K562 (cell line): ENCODE data around the gene CECR2. TPM values are rescaled to one million over a fixed set of nuclear protein-coding genes. Genes with fewer than 3 reads are reported as not detected.

Source experiments
- ATAC-seq: fragments of 200-7000 bp; cut with Tn5 transposase; 3 replicates; pipeline ENCODE4 v1.9.1; 2020; ENCODE audit warnings: moderate library complexity
- BruUV-seq: library from RNA; stranded (reverse); fragments of 400-500 nt; replicated peaks from 2 replicates; lab custom pipeline; 2021; lab: Mats Ljungman, UMichigan
- CTCF ChIA-PET: fragments of 300-600 bp; formaldehyde crosslinking; extraction: SDS; loops from one replicate; lab custom pipeline; 2021; ENCODE audit warnings: low intra/inter-chr PET ratio; lab: Yijun Ruan, JAX
- POLR2A ChIA-PET: fragments of 300-600, 350-650 bp; sonication (Branson Sonifier 250); formaldehyde crosslinking; extraction: SDS; loops from one replicate; lab custom pipeline; 2021; ENCODE audit warnings: antibody characterized with exemption, inconsistent platforms; lab: Yijun Ruan, JAX
- DNase-seq, 4 experiments: peaks; one replicate each; pipeline versions ENCODE4 v3.0.0 to v3.0.0-alpha.2; 2011 to 2018; ENCODE audit warnings: low spot score in 3 of 4, mixed read lengths in 3 of 4; ENCODE audit errors: extremely low read depth in 1 of 4
- FAIRE-seq: peaks from 2 replicates; lab custom pipeline; 2011; peaks lifted over from hg19 to GRCh38; lab: Jason Lieb, UNC
- H2AFZ ChIP-seq: 2 replicates; pipeline ENCODE4 v1.6.0; 2011; ENCODE audit warnings: low read depth, low read length, control low read depth, inconsistent platforms
- H3K27ac ChIP-seq: fragments of 200-600 bp; 3 replicates; pipeline ENCODE4 v1.8.0; 2011; ENCODE audit warnings: low read depth, mild to moderate bottlenecking, control low read depth, inconsistent platforms, low read length, moderate library complexity, mixed read lengths; ENCODE audit errors: extremely low read depth
- H3K27me3 ChIP-seq, 2 experiments: fragments of 300-600 bp in 1 of 2; 2 replicates in 1 of 2; 3 replicates in 1 of 2; pipeline versions ENCODE4 v1.6.0 to v1.8.0; 2011; ENCODE audit warnings: inconsistent platforms in 2 of 2, low read length in 2 of 2, mild to moderate bottlenecking in 1 of 2, mixed read lengths in 1 of 2, moderate library complexity in 1 of 2; ENCODE audit not compliant: control insufficient read depth in 2 of 2, insufficient read depth in 2 of 2
- H3K36me3 ChIP-seq: fragments of 300-600 bp; 3 replicates; pipeline ENCODE4 v1.8.0; 2011; ENCODE audit warnings: mild to moderate bottlenecking, low read length, inconsistent platforms; ENCODE audit not compliant: control insufficient read depth, insufficient read depth
- H3K4me1 ChIP-seq, 2 experiments: fragments of 200-600 bp in 1 of 2; replicated peaks in 1 of 2; 2 replicates in 1 of 2; 3 replicates in 1 of 2; pipeline versions ENCODE4 v1.5.1 to v1.8.0; 2011; ENCODE audit warnings: inconsistent platforms in 2 of 2, low read length in 2 of 2, mild to moderate bottlenecking in 1 of 2, mixed read lengths in 1 of 2, moderate library complexity in 1 of 2; ENCODE audit not compliant: control insufficient read depth in 2 of 2, insufficient read depth in 2 of 2
- H3K4me2 ChIP-seq: 2 replicates; pipeline ENCODE4 v1.6.1; 2011; ENCODE audit warnings: low read length, control low read depth, inconsistent platforms, mixed read lengths; ENCODE audit not compliant: insufficient read depth
- H3K4me3 ChIP-seq: fragments of 200-600 bp; sonication (generic), shearing (Covaris generic); 2 replicates; pipeline ENCODE4 v1.5.1; 2016; ENCODE audit warnings: control low read depth, inconsistent platforms
- H3K79me2 ChIP-seq: fragments of 200-600 bp; 3 replicates; pipeline ENCODE4 v1.8.0; 2011; ENCODE audit warnings: low read length, inconsistent platforms; ENCODE audit not compliant: control insufficient read depth, insufficient read depth
- H3K9ac ChIP-seq, 2 experiments: 2 replicates each; pipeline versions ENCODE4 v1.6.0 to v1.6.1; 2011; ENCODE audit warnings: low read depth in 2 of 2, low read length in 2 of 2, control low read depth in 1 of 2, inconsistent platforms in 1 of 2, mild to moderate bottlenecking in 1 of 2, mixed read lengths in 1 of 2; ENCODE audit not compliant: insufficient read depth in 1 of 2
- H3K9me1 ChIP-seq: one replicate; pipeline ENCODE4 v1.6.0; 2011; ENCODE audit warnings: inconsistent platforms, mild to moderate bottlenecking, low read length, moderate library complexity; ENCODE audit not compliant: control insufficient read depth, insufficient read depth
- H3K9me3 ChIP-seq: replicated peaks from 2 replicates; pipeline ENCODE4 v1.5.1; 2011; ENCODE audit warnings: low read depth, low read length, inconsistent platforms; ENCODE audit not compliant: control insufficient read depth, insufficient read depth
- H4K20me1 ChIP-seq: replicated peaks from 2 replicates; pipeline ENCODE4 v1.6.1; 2011; ENCODE audit warnings: low read length, inconsistent platforms, mixed read lengths; ENCODE audit not compliant: control insufficient read depth, insufficient read depth
- CGGBP1 ChIP-seq: fragments of 250-450 bp; sonication (Bioruptor Pico); IDR thresholded peaks from 2 replicates; pipeline ENCODE4 v1.9.0; 2021; ENCODE audit warnings: mild to moderate bottlenecking
- FOXJ3 ChIP-seq: sonication (generic); formaldehyde crosslinking; IDR thresholded peaks from 2 replicates; pipeline ENCODE4 v1.4.0; 2020; ENCODE audit warnings: mild to moderate bottlenecking, missing genetic modification reagents
- FOXP1 ChIP-seq: sonication (generic); formaldehyde crosslinking; IDR thresholded peaks from 2 replicates; pipeline ENCODE4 v1.8.0; 2022; ENCODE audit warnings: mild to moderate bottlenecking, missing genetic modification reagents
- HCFC1 ChIP-seq: IDR thresholded peaks from 2 replicates; pipeline ENCODE4 v1.6.1; 2012; ENCODE audit warnings: low read depth, low read length, improper control_type of control experiment
- HLTF ChIP-seq: fragments of 450-650 bp; IDR thresholded peaks from 2 replicates; pipeline ENCODE4 v1.6.1; 2016
- ILK ChIP-seq: fragments of 450-650 bp; IDR thresholded peaks from 2 replicates; pipeline ENCODE4 v1.6.1; 2016; ENCODE audit warnings: missing genetic modification characterization, low read depth, mild to moderate bottlenecking, missing compliant biosample characterization, moderate library complexity, borderline replicate concordance
- RREB1 ChIP-seq: fragments of 250-450 bp; sonication (Bioruptor Pico); IDR thresholded peaks from 2 replicates; pipeline ENCODE4 v1.4.0; 2020
- RUNX1 ChIP-seq: sonication (generic); IDR thresholded peaks from 2 replicates; pipeline ENCODE4 v1.6.1; 2016; ENCODE audit warnings: antibody characterized with exemption, low read depth
- STAT5A ChIP-seq: IDR thresholded peaks from 2 replicates; pipeline ENCODE4 v1.6.1; 2012; ENCODE audit warnings: low read length, inconsistent platforms, borderline replicate concordance
- TCFL5 ChIP-seq: fragments of 250-450 bp; sonication (Bioruptor Pico); conservative IDR thresholded peaks from 2 replicates; pipeline ENCODE4 v1.6.1; 2021; ENCODE audit warnings: mild to moderate bottlenecking, moderate library complexity, matching md5 sums
- TSC22D4 ChIP-seq: fragments of 450-650 bp; IDR thresholded peaks from 2 replicates; pipeline ENCODE4 v1.6.1; 2016; ENCODE audit warnings: missing genetic modification characterization, missing biosample characterization, control low read depth
- ZNF134 ChIP-seq: fragments of 250-450 bp; sonication (Bioruptor Pico); conservative IDR thresholded peaks from 2 replicates; pipeline ENCODE4 v1.4.0; 2020
- ZNF282 ChIP-seq: sonication (generic); formaldehyde crosslinking; IDR thresholded peaks from 2 replicates; pipeline ENCODE4 v1.8.1; 2023; ENCODE audit warnings: missing genetic modification reagents
- WGBS: fragments of 100-300 bp; shearing (Covaris generic); methylation state at CpG from one replicate; pipeline ENCODE4 v1.1.6; 2016; ENCODE audit warnings: low coverage, mixed read lengths; ENCODE audit not compliant: insufficient coverage; ENCODE audit errors: missing lambda C conversion rate; 5-methylcytosine and 5-hydroxymethylcytosine counted together
- in situ Hi-C: fragments of 300-500 bp; cut with MboI; formaldehyde crosslinking; loops from 4 replicates; pipeline ENCODE4 v1.15.0; 2018; ENCODE audit warnings: inconsistent platforms, mixed read lengths
- intact Hi-C: fragments of 100-400 bp; cut with micrococcal nuclease; formaldehyde crosslinking; loops from 2 replicates; pipeline ENCODE4 v1.14.2; 2022
- polyA plus RNA-seq, 8 experiments: library from polyadenylated mRNA; depleted of rRNA in 4 of 8; stranded (reverse) in 5 of 8; unstranded in 3 of 8; fragments of >200 nt; fragmentation: Nextera tagmentation in 2 of 8; fragmentation: Illumina TruSeq in 1 of 8; extraction: Ambion mirVana in 2 of 8; extraction: Trizol in 1 of 8; gene quantifications; 2 replicates each; pipeline versions ENCODE4 v1.2.1 to v1.2.3, GENCODE V29; 2011 to 2014; ENCODE audit warnings: inconsistent platforms in 1 of 8, missing spikeins in 1 of 8
- total RNA-seq, 7 experiments: library from RNA; depleted of rRNA in 6 of 7; stranded (reverse); fragments of >200 nt in 6 of 7; fragmentation: Illumina TruSeq in 2 of 7; extraction: Trizol in 2 of 7; gene quantifications; 2 replicates each; pipeline versions ENCODE4 v1.2.1 to v1.2.3, GENCODE V29; 2011 to 2021; ENCODE audit warnings: low replicate concordance in 1 of 7

Gene CECR2
- total and polyA plus RNA-seq, 9 of the 15 experiments (the other 6 are each of a cell fraction or from before 2014, with no cell fraction given) = 0.01 to 1.00 (median 0.27) TPM

GRCh38 chr22:17373855-17374254, 4.6 kb downstream of the CECR2 start:
- in situ Hi-C loops (no loop called here), intact Hi-C loops (no loop called here)
- no peak overlapping the region for H3K9ac ChIP-seq
- H3K4me3 ChIP-seq = no peak overlapping the region
- no peak overlapping the region for H3K27ac ChIP-seq
- CTCF ChIA-PET = no interaction called here
- no peaks in the 10 kb centered on the region for H4K20me1 ChIP-seq
- peaks cover 0 to 11% of the 10 kb centered on the region in 2 experiments; a peak in 2 of 5 replicates for H3K4me1 ChIP-seq
- peaks cover 26 to 37% of the 10 kb centered on the region in 2 experiments; a peak in 4 of 5 replicates for H3K27me3 ChIP-seq
- FAIRE-seq (no peak), DNase-seq (no peak), ATAC-seq (no peak)
- no peaks in the 10 kb centered on the region for H3K36me3 ChIP-seq
- no peaks in the 10 kb centered on the region for H3K9me3 ChIP-seq
- WGBS = 1% methylated on average over 4 of the region's 4 CpGs
- no peak overlapping the region for H3K4me2 ChIP-seq
- POLR2A ChIA-PET = no interaction called here
- TF ChIP-seq HCFC1 (no peak), STAT5A (no peak), FOXJ3 (no peak), FOXP1 (CRISPR knock-in tag) (no peak), ZNF282 (CRISPR knock-in tag) (no peak), RREB1 (CRISPR knock-in tag) (no peak), ZNF134 (no peak), HLTF (no peak), ILK (no peak), RUNX1 (no peak), TCFL5 (no peak), TSC22D4 (tag) (no peak), CGGBP1 (no peak)
- H3K9me1 ChIP-seq = no peaks in the 10 kb centered on the region
- no peak overlapping the region for H2AFZ ChIP-seq
- no TSS peak for BruUV-seq
- no peaks in the 10 kb centered on the region for H3K79me2 ChIP-seq
